Lower leg skin (tissue), 3 donors: ENCODE data around the gene SLC22A25.

Source experiments
- POLR2A ChIP-seq, 2 donors: fragments of 450-650 bp; IDR thresholded peaks; one replicate each; pipeline ENCODE4 v1.6.1; 2016 to 2017; ENCODE audit warnings: antibody characterized with exemption in 2 of 2, mild to moderate bottlenecking in 1 of 2, moderate library complexity in 1 of 2
- TF ChIP-seq, protein P1 (sequence below), 3 donors: fragments of 450-650 bp; IDR thresholded peaks; one replicate each; pipeline ENCODE4 v1.5.1; 2016; ENCODE audit warnings: antibody characterized with exemption in 3 of 3, mild to moderate bottlenecking in 3 of 3, moderate library complexity in 2 of 3

DNA sequence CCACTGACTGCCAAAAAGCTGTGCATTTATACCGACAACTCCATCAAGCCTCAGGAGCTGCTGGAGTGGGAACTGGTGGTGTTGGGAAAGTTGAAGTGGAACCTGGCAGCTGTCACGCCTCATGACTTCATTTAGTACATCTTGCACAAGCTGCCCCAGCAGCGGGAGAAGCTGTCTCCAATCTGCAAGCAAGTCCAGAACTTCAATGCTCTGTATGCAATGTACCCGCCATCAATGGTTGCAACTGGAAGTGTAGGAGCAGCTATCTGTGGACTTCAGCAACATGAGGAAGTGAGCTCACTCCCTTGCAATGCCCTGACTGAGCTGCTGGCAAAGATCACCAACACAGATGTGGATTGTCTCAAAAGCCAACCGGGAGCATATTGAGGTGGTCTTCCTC, at the start of gene SLC22A25:
- TF ChIP-seq POLR2A (IDR thresholded peaks at IDR 0.05): no peak
- TF ChIP-seq, protein P1, sequence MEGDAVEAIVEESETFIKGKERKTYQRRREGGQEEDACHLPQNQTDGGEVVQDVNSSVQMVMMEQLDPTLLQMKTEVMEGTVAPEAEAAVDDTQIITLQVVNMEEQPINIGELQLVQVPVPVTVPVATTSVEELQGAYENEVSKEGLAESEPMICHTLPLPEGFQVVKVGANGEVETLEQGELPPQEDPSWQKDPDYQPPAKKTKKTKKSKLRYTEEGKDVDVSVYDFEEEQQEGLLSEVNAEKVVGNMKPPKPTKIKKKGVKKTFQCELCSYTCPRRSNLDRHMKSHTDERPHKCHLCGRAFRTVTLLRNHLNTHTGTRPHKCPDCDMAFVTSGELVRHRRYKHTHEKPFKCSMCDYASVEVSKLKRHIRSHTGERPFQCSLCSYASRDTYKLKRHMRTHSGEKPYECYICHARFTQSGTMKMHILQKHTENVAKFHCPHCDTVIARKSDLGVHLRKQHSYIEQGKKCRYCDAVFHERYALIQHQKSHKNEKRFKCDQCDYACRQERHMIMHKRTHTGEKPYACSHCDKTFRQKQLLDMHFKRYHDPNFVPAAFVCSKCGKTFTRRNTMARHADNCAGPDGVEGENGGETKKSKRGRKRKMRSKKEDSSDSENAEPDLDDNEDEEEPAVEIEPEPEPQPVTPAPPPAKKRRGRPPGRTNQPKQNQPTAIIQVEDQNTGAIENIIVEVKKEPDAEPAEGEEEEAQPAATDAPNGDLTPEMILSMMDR (IDR thresholded peaks at IDR 0.05): no peak
